ENCODE data around the gene TRIM37. TPM values are rescaled to one million over a fixed set of nuclear protein-coding genes. Genes with fewer than 3 reads are reported as not detected.

Gene TRIM37
- total RNA-seq, 1 donor from 2014 or later = 35.6 TPM

- no peaks in the 10 kb centered on the region for H3K9me3 Mint-ChIP-seq (ENCODE audit: unreplicated experiment)
- H3K27me3 Mint-ChIP-seq (ENCODE audit: unreplicated experiment) = no peaks in the 10 kb centered on the region
- no peaks in the 10 kb centered on the region for H3K36me3 Mint-ChIP-seq (ENCODE audit: unreplicated experiment)
- no peak for DNase-seq
- no peak overlapping the region for H3K4me3 Mint-ChIP-seq (ENCODE audit: unreplicated experiment)
- TF ChIP-seq, protein P1, sequence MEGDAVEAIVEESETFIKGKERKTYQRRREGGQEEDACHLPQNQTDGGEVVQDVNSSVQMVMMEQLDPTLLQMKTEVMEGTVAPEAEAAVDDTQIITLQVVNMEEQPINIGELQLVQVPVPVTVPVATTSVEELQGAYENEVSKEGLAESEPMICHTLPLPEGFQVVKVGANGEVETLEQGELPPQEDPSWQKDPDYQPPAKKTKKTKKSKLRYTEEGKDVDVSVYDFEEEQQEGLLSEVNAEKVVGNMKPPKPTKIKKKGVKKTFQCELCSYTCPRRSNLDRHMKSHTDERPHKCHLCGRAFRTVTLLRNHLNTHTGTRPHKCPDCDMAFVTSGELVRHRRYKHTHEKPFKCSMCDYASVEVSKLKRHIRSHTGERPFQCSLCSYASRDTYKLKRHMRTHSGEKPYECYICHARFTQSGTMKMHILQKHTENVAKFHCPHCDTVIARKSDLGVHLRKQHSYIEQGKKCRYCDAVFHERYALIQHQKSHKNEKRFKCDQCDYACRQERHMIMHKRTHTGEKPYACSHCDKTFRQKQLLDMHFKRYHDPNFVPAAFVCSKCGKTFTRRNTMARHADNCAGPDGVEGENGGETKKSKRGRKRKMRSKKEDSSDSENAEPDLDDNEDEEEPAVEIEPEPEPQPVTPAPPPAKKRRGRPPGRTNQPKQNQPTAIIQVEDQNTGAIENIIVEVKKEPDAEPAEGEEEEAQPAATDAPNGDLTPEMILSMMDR (IDR thresholded peaks at IDR 0.05; ENCODE audit: partially characterized antibody, unreplicated experiment) = no peak
- H3K27ac Mint-ChIP-seq (ENCODE audit: unreplicated experiment) = no peak overlapping the region
- no peaks in the 10 kb centered on the region for H3K4me1 Mint-ChIP-seq (ENCODE audit: low read depth, unreplicated experiment)
Observed at GRCh38 chr17:59129814-59130213, 23.1 kb upstream of the TRIM37 start.

DNA sequence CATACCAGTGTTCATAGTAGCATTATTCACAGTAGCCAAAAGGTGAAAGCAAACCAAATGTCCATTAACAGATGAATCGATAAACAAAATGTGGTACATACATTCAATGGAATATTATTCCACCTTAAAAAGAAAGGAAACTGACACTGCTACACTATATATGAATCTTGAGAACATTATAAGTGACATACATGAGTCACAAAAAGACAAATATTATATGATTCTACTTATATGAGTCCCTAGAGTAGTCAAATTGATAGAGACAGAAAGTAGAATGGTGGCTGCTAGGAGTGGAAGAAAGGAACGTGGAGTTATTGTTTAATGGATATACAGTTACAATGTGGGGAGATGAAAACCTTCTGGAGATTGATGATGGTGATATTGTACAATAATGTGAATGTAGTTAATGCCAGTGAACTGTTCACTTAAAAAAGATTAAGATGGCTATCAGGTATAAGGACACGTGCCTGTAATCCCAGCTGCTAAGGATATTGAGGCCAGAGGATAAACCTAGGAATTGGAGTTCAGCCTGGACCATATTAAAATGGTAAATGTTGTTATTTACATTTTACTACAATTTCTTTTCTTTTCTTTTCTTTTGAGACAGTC, 20.2 kb upstream of the TRIM37 start:
- no peak overlapping the region for H3K27ac Mint-ChIP-seq (ENCODE audit: unreplicated experiment)
- no peaks in the 10 kb centered on the region for H3K9me3 Mint-ChIP-seq (ENCODE audit: unreplicated experiment)
- H3K4me3 Mint-ChIP-seq (ENCODE audit: unreplicated experiment) = no peak overlapping the region
- no peaks in the 10 kb centered on the region for H3K27me3 Mint-ChIP-seq (ENCODE audit: unreplicated experiment)
- no peaks in the 10 kb centered on the region for H3K36me3 Mint-ChIP-seq (ENCODE audit: unreplicated experiment)
- DNase-seq = no peak
- no peaks in the 10 kb centered on the region for H3K4me1 Mint-ChIP-seq (ENCODE audit: low read depth, unreplicated experiment)
- TF ChIP-seq, protein P1 (IDR thresholded peaks at IDR 0.05; ENCODE audit: partially characterized antibody, unreplicated experiment) = no peak

DNA sequence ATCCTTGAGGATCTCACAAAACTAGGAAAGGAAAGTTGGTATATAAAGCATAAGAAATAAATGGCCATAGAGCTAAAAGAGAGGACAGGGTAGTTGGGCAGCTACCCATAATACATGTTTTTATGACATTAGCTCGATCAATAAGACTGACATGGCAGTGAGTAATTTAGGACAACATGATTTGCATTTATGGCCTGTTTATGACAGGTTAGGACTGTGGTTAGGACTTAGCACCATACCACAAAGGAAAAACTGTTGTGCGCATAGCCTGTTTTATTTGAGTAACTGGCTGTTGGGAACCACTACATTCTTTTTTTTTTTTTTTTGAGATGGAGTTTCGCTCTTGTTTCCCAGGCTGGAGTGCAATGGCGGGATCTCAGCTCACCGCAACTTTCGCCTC, 18.0 kb upstream of the TRIM37 start:
- no peaks in the 10 kb centered on the region for H3K9me3 Mint-ChIP-seq (ENCODE audit: unreplicated experiment)
- H3K4me3 Mint-ChIP-seq (ENCODE audit: unreplicated experiment) = no peak overlapping the region
- DNase-seq = no peak
- H3K4me1 Mint-ChIP-seq (ENCODE audit: low read depth, unreplicated experiment) = no peaks in the 10 kb centered on the region
- H3K27me3 Mint-ChIP-seq (ENCODE audit: unreplicated experiment) = no peaks in the 10 kb centered on the region
- no peak overlapping the region for H3K27ac Mint-ChIP-seq (ENCODE audit: unreplicated experiment)
- H3K36me3 Mint-ChIP-seq (ENCODE audit: unreplicated experiment) = no peaks in the 10 kb centered on the region
- TF ChIP-seq, protein P1 (IDR thresholded peaks at IDR 0.05; ENCODE audit: partially characterized antibody, unreplicated experiment) = no peak

DNA sequence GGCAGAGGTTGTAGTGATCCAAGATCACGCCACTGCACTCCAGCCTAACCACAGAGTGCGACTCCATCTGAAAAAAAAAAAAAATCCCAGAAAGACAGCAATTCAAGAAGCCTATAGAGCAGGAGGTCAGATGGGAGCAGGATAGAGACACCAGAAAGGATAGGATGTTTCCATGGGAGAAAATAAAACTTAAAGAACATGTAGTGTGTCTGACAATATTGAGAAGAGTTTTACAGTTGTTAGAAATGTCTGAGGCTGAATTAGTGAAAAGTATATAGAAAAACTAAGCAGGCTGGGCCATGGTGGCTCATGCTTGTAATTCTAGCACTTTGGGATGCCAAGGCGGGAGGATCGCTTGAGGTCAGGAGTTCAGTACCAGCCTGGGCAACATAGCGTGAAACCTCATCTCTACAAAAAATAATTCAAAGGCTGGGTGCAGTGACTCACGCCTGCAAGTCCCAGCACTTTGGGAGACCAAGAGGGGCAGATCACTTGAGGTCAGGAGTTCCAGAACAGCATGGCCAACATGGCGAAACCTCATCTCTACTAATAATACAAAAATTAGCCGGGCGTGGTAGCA, 15.3 kb upstream of the TRIM37 start:
- no peaks in the 10 kb centered on the region for H3K27me3 Mint-ChIP-seq (ENCODE audit: unreplicated experiment)
- H3K9me3 Mint-ChIP-seq (ENCODE audit: unreplicated experiment) = no peaks in the 10 kb centered on the region
- TF ChIP-seq, protein P1 (IDR thresholded peaks at IDR 0.05; ENCODE audit: partially characterized antibody, unreplicated experiment) = no peak
- H3K36me3 Mint-ChIP-seq (ENCODE audit: unreplicated experiment) = no peaks in the 10 kb centered on the region
- no peak overlapping the region for H3K4me3 Mint-ChIP-seq (ENCODE audit: unreplicated experiment)
- DNase-seq = no peak
- no peaks in the 10 kb centered on the region for H3K4me1 Mint-ChIP-seq (ENCODE audit: low read depth, unreplicated experiment)
- no peak overlapping the region for H3K27ac Mint-ChIP-seq (ENCODE audit: unreplicated experiment)

DNA sequence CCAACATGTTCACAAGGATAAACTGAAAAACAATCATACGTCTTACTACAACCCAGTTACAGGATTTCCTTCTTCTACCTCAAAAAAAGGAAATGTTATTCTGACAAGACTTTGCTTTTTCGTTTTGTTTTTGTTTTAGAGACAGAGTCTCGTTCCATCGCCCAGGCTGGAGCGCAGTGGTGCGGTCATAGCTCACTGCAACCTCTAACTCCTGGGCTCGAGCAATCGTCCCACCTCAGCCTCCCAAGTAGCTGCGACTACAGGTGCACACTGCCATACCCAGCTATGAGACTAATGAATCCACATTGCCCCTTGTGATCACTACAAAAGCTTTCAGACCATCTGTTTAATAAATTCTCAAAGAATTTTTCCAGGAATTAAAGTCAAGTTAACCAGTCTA, 8.8 kb upstream of the TRIM37 start:
- H3K27me3 Mint-ChIP-seq (ENCODE audit: unreplicated experiment) = no peaks in the 10 kb centered on the region
- H3K4me1 Mint-ChIP-seq (ENCODE audit: low read depth, unreplicated experiment) = no peaks in the 10 kb centered on the region
- no peak for DNase-seq
- TF ChIP-seq, protein P1 (IDR thresholded peaks at IDR 0.05; ENCODE audit: partially characterized antibody, unreplicated experiment) = no peak
- H3K4me3 Mint-ChIP-seq (ENCODE audit: unreplicated experiment) = no peak overlapping the region
- H3K36me3 Mint-ChIP-seq (ENCODE audit: unreplicated experiment) = no peaks in the 10 kb centered on the region
- no peaks in the 10 kb centered on the region for H3K9me3 Mint-ChIP-seq (ENCODE audit: unreplicated experiment)
- no peak overlapping the region for H3K27ac Mint-ChIP-seq (ENCODE audit: unreplicated experiment)

Data from glutamatergic neuron (in vitro differentiated cells).